ENCODE results near the gene PALB2. TPM values are rescaled to one million over a fixed set of nuclear protein-coding genes. Genes with fewer than 3 reads are reported as not detected.

PALB2 gene
- total and polyA plus RNA-seq, 9 of the 15 experiments (the other 6 are each of a cell fraction or from before 2014, with no cell fraction given), result 7.0 to 25.8 (median 15.2) TPM

DNA sequence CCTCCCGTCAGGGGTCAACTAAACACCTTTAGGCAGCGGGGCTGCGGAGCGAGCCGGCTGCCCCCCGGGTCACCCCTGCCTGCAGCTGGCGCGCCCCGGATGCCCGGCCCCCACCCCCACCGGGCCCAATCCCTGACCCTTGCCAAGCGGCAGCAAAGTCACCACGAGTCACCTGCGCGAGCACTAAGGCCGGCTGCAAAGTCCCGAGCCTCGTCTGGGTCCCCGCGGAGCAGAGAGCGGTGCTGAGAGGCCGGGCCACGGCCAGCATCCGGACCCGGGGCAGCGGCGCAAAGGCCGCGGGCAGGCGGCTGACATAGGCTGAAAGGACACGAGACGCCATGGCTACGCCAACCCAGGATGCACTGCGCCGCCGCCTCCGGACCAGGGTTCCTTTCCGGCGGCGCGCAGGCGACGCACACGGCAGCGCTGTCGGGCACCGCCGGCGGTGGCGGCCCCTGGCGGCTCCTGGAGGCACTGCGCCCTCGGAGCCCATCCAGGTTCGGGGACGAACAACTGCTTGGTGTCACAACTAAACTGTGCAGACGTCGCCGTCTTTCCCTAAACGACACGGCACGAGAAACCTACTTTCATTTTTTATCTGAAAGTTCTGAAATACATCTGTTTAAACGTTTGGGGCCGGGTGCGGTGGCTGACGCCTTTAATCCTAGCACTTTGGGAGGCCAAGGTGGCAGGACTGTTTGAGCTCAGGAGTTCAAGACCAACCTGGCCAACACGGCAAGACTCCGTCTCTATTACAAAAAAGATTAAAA is 45.0 kb downstream of the PALB2 start, which contains the start of gene NDUFAB1 (continued):
- no peak for TF ChIP-seq FOXP4 (CRISPR knock-in tag; IDR thresholded peaks at IDR 0.05; ENCODE audit: borderline replicate concordance)
- TF ChIP-seq ARID2 (IDR thresholded peaks at IDR 0.05), result no peak
- no peak for TF ChIP-seq DDX20 (tag; IDR thresholded peaks at IDR 0.05; ENCODE audit: low read depth)
- TF ChIP-seq ZSCAN29 (IDR thresholded peaks at IDR 0.05), result no peak
- TF ChIP-seq ELF1 (tag; IDR thresholded peaks at IDR 0.05), result peak; percentile 64
- no peak for TF ChIP-seq ZNF23 (CRISPR knock-in tag; IDR thresholded peaks at IDR 0.05)
- no peak for TF ChIP-seq HDAC3 (IDR thresholded peaks at IDR 0.05; ENCODE audit: borderline replicate concordance, partially characterized antibody)
- TF ChIP-seq, protein P1, sequence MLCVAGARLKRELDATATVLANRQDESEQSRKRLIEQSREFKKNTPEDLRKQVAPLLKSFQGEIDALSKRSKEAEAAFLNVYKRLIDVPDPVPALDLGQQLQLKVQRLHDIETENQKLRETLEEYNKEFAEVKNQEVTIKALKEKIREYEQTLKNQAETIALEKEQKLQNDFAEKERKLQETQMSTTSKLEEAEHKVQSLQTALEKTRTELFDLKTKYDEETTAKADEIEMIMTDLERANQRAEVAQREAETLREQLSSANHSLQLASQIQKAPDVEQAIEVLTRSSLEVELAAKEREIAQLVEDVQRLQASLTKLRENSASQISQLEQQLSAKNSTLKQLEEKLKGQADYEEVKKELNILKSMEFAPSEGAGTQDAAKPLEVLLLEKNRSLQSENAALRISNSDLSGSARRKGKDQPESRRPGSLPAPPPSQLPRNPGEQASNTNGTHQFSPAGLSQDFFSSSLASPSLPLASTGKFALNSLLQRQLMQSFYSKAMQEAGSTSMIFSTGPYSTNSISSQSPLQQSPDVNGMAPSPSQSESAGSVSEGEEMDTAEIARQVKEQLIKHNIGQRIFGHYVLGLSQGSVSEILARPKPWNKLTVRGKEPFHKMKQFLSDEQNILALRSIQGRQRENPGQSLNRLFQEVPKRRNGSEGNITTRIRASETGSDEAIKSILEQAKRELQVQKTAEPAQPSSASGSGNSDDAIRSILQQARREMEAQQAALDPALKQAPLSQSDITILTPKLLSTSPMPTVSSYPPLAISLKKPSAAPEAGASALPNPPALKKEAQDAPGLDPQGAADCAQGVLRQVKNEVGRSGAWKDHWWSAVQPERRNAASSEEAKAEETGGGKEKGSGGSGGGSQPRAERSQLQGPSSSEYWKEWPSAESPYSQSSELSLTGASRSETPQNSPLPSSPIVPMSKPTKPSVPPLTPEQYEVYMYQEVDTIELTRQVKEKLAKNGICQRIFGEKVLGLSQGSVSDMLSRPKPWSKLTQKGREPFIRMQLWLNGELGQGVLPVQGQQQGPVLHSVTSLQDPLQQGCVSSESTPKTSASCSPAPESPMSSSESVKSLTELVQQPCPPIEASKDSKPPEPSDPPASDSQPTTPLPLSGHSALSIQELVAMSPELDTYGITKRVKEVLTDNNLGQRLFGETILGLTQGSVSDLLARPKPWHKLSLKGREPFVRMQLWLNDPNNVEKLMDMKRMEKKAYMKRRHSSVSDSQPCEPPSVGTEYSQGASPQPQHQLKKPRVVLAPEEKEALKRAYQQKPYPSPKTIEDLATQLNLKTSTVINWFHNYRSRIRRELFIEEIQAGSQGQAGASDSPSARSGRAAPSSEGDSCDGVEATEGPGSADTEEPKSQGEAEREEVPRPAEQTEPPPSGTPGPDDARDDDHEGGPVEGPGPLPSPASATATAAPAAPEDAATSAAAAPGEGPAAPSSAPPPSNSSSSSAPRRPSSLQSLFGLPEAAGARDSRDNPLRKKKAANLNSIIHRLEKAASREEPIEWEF (CRISPR knock-in tag; IDR thresholded peaks at IDR 0.05), result no peak
- TF ChIP-seq ZBTB33 (CRISPR knock-in tag; IDR thresholded peaks at IDR 0.05), result peak; percentile 47; the same call in 1 of the 2 replicates
- TF ChIP-seq ZNF165 (CRISPR knock-in tag; IDR thresholded peaks at IDR 0.05; ENCODE audit: borderline replicate concordance), result no peak
- TF ChIP-seq, protein P2, sequence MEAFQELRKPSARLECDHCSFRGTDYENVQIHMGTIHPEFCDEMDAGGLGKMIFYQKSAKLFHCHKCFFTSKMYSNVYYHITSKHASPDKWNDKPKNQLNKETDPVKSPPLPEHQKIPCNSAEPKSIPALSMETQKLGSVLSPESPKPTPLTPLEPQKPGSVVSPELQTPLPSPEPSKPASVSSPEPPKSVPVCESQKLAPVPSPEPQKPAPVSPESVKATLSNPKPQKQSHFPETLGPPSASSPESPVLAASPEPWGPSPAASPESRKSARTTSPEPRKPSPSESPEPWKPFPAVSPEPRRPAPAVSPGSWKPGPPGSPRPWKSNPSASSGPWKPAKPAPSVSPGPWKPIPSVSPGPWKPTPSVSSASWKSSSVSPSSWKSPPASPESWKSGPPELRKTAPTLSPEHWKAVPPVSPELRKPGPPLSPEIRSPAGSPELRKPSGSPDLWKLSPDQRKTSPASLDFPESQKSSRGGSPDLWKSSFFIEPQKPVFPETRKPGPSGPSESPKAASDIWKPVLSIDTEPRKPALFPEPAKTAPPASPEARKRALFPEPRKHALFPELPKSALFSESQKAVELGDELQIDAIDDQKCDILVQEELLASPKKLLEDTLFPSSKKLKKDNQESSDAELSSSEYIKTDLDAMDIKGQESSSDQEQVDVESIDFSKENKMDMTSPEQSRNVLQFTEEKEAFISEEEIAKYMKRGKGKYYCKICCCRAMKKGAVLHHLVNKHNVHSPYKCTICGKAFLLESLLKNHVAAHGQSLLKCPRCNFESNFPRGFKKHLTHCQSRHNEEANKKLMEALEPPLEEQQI (IDR thresholded peaks at IDR 0.05), result no peak
- TF ChIP-seq ZNF586 (CRISPR knock-in tag; conservative IDR thresholded peaks at IDR 0.05), result no peak
- no peak for TF ChIP-seq HIVEP1 (CRISPR knock-in tag; IDR thresholded peaks at IDR 0.05)
- no peak for TF ChIP-seq ZNF140 (CRISPR knock-in tag; IDR thresholded peaks at IDR 0.05)
- TF ChIP-seq ZNF764 (CRISPR knock-in tag; IDR thresholded peaks at IDR 0.05; ENCODE audit: low read depth), result no peak

Measured in K562 (cell line).